Sigmoid colon (tissue), 4 donors: Measurements from ENCODE around the gene LSM14B.

ENCODE experiments used
- EP300 ChIP-seq, 4 donors: sonication (generic); formaldehyde crosslinking; IDR thresholded peaks; one replicate each; pipeline ENCODE4 v1.6.1; 2017; ENCODE audit warnings: antibody characterized with exemption in 4 of 4
- TF ChIP-seq, protein P1 (sequence below), 4 experiments: fragments of 450-650 bp in 3 of 4; fragments of 200-600 bp in 1 of 4; IDR thresholded peaks; one replicate each; pipeline ENCODE4 v1.5.1; 2016 to 2019; ENCODE audit warnings: antibody characterized with exemption in 4 of 4, mild to moderate bottlenecking in 3 of 4, moderate library complexity in 2 of 4

DNA sequence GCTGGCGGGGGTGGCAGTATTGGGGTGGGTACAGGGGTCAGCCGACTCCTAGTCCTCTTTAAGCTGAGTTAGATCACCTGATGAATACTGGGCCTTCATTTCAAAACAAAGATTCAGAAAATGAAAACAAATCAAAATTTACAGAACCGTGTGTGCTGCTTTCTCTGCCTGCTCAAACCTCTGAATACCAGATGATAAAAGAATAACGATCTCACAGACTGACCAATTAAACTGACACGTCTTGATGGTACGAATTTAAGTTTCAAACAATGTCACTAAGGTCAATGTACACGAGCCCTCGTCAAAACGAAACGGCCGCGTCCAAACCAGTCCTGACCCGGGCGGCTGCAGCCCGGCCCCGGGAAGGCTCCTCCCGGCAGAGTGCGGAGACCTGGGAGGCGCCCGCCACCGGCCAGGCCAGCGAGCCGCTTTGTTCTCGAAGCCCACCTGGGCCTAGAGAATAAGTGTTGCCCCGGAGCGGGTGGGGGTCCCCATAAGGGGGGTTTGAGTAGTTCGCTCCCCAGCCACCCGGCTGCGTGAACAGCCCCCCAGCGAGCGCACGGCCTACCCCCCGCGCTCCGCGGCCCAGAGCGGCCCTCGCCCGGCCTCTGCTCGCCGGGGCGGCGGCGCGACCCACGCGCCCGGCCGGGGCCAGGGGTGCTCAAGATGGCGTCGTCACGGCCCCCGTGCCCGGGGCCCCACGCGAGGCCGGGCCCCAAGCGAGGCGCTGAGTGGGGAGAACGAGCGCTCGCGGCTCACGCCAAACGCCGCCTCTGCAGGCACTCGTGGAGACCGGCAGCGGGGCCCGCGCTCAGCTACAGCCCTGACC, 20.2 kb downstream of the LSM14B start:
- TF ChIP-seq, protein P1, sequence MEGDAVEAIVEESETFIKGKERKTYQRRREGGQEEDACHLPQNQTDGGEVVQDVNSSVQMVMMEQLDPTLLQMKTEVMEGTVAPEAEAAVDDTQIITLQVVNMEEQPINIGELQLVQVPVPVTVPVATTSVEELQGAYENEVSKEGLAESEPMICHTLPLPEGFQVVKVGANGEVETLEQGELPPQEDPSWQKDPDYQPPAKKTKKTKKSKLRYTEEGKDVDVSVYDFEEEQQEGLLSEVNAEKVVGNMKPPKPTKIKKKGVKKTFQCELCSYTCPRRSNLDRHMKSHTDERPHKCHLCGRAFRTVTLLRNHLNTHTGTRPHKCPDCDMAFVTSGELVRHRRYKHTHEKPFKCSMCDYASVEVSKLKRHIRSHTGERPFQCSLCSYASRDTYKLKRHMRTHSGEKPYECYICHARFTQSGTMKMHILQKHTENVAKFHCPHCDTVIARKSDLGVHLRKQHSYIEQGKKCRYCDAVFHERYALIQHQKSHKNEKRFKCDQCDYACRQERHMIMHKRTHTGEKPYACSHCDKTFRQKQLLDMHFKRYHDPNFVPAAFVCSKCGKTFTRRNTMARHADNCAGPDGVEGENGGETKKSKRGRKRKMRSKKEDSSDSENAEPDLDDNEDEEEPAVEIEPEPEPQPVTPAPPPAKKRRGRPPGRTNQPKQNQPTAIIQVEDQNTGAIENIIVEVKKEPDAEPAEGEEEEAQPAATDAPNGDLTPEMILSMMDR (IDR thresholded peaks at IDR 0.05), result no peak
- TF ChIP-seq EP300 (IDR thresholded peaks at IDR 0.05), result no peak
